SU-DHL-6 (cell line): Measurements from ENCODE around the gene GRM8.
"Not testable (repeated sequence)": the region's sequence is repeated elsewhere in the genome, so short reads cannot be mapped to it uniquely, and the experiment has no call there.

Experiments
- H2AFZ ChIP-seq: fragments of 200-600 bp; sonication (generic); 2 replicates; pipeline ENCODE4 v1.6.1; 2014; ENCODE audit warnings: low read depth, mild to moderate bottlenecking, moderate library complexity, mixed read lengths, antibody characterized with exemption, low read length; ENCODE audit not compliant: severe bottlenecking
- H3F3A ChIP-seq: fragments of 200-600 bp; shearing (Covaris generic); 2 replicates; pipeline ENCODE4 v1.6.0; 2016; ENCODE audit warnings: antibody characterized with exemption, mild to moderate bottlenecking; ENCODE audit not compliant: insufficient read depth
- H3K27ac ChIP-seq: fragments of 200-600 bp; sonication (generic); 2 replicates; pipeline ENCODE4 v1.5.1; 2016; ENCODE audit warnings: low read depth, mild to moderate bottlenecking, low read length, moderate library complexity, mixed read lengths
- H3K27me3 ChIP-seq: fragments of 200-600 bp; sonication (generic), shearing (Covaris generic); 2 replicates; pipeline ENCODE4 v1.6.0; 2014; ENCODE audit warnings: mild to moderate bottlenecking, low read length
- H3K36me3 ChIP-seq: fragments of 200-600 bp; sonication (generic); 2 replicates; pipeline ENCODE4 v1.6.1; 2014; ENCODE audit warnings: mild to moderate bottlenecking, low read length, mixed read lengths
- H3K4me2 ChIP-seq: fragments of 300-600, 200-600 bp; shearing (Covaris generic), sonication (generic); 2 replicates; pipeline ENCODE4 v1.6.0; 2014; ENCODE audit warnings: low read length, low read depth, mild to moderate bottlenecking; ENCODE audit not compliant: poor library complexity, severe bottlenecking
- H3K4me3 ChIP-seq: fragments of 200-600 bp; sonication (generic); 2 replicates; pipeline ENCODE4 v1.5.1; 2014; ENCODE audit warnings: antibody characterized with exemption, low read length, mild to moderate bottlenecking, mixed read lengths; ENCODE audit not compliant: insufficient read depth, poor library complexity, severe bottlenecking
- H3K79me2 ChIP-seq: fragments of 200-600 bp; sonication (generic); 2 replicates; pipeline ENCODE4 v1.6.1; 2014; ENCODE audit warnings: mild to moderate bottlenecking, low read length, moderate library complexity; ENCODE audit not compliant: insufficient read depth
- H3K9ac ChIP-seq: fragments of 200-600 bp; sonication (generic); 2 replicates; pipeline ENCODE4 v1.7.0; 2014; ENCODE audit warnings: mild to moderate bottlenecking, low read length
- H3K9me2 ChIP-seq: fragments of 200-600 bp; sonication (generic); replicated peaks from 2 replicates; pipeline ENCODE4 v1.6.1; 2014; ENCODE audit warnings: low read length; ENCODE audit not compliant: insufficient read depth
- H3K9me3 ChIP-seq: fragments of 200-600 bp; sonication (generic); 2 replicates; pipeline ENCODE4 v1.6.1; 2014; ENCODE audit warnings: low read length, mixed read lengths; ENCODE audit not compliant: insufficient read depth
- H4K20me1 ChIP-seq: fragments of 200-600 bp; sonication (generic); 2 replicates; pipeline ENCODE4 v1.6.1; 2014; ENCODE audit warnings: low read depth, mild to moderate bottlenecking, antibody characterized with exemption, low read length, moderate library complexity, mixed read lengths
- CTCF ChIP-seq: fragments of 200-600 bp; sonication (generic); IDR thresholded peaks from one replicate; pipeline ENCODE4 v1.5.1; 2017; ENCODE audit warnings: antibody characterized with exemption, mild to moderate bottlenecking, low read length, moderate library complexity; ENCODE audit not compliant: insufficient read depth, poor library complexity, severe bottlenecking
- EZH2phosphoT487 ChIP-seq: fragments of 200-600 bp; sonication (generic), shearing (Covaris generic); conservative IDR thresholded peaks from 2 replicates; pipeline ENCODE4 v1.6.1; 2018; ENCODE audit warnings: mild to moderate bottlenecking, antibody characterized with exemption, low read length, moderate library complexity, mixed read lengths

GRM8 gene

GRCh38 chr7:126685018-126685573, 567.6 kb downstream of the GRM8 start:
- H3K36me3 ChIP-seq: no peaks in the 10 kb centered on the region; the same call in 1 of the 2 replicates
- no peaks in the 10 kb centered on the region for H3F3A ChIP-seq
- TF ChIP-seq EZH2phosphoT487 (no peak), CTCF (no peak)
- H3K9ac ChIP-seq: no peak overlapping the region
- H3K4me3 ChIP-seq: no peak overlapping the region
- no peaks in the 10 kb centered on the region for H4K20me1 ChIP-seq
- H3K9me3 ChIP-seq: peaks cover 15% of the 10 kb centered on the region
- H3K9me2 ChIP-seq: no peaks in the 10 kb centered on the region
- no peak overlapping the region for H3K27ac ChIP-seq
- H2AFZ ChIP-seq: no peak overlapping the region
- H3K79me2 ChIP-seq: no peaks in the 10 kb centered on the region
- H3K4me2 ChIP-seq: no peak overlapping the region
- no peaks in the 10 kb centered on the region for H3K27me3 ChIP-seq

- no peak overlapping the region for H2AFZ ChIP-seq
- H3K9me2 ChIP-seq: no peaks in the 10 kb centered on the region
- H3K4me2 ChIP-seq: no peak overlapping the region
- no peak overlapping the region for H3K9ac ChIP-seq
- H3F3A ChIP-seq: no peaks in the 10 kb centered on the region
- H4K20me1 ChIP-seq: no peaks in the 10 kb centered on the region
- no peak overlapping the region for H3K4me3 ChIP-seq
- no peaks in the 10 kb centered on the region for H3K27me3 ChIP-seq
- H3K79me2 ChIP-seq: no peaks in the 10 kb centered on the region
- TF ChIP-seq CTCF: no peak
- TF ChIP-seq EZH2phosphoT487: no peak
- peaks cover 12% of the 10 kb centered on the region; the same call in 1 of the 2 replicates for H3K9me3 ChIP-seq
- H3K36me3 ChIP-seq: no peaks in the 10 kb centered on the region
- no peak overlapping the region for H3K27ac ChIP-seq
These were observed 570.6 kb downstream of the GRM8 start for GRCh38 chr7:126682176-126682575.

- H3K79me2 ChIP-seq, H3F3A ChIP-seq: not testable (repeated sequence)
These were observed 584.0 kb downstream of the GRM8 start for GRCh38 chr7:126668762-126669161.

GRCh38 chr7:126668367-126668752, 584.4 kb downstream of the GRM8 start:
- no peaks in the 10 kb centered on the region for H3K36me3 ChIP-seq
- no peak overlapping the region for H3K27ac ChIP-seq
- H3K9ac ChIP-seq: no peak overlapping the region
- no peaks in the 10 kb centered on the region for H3K79me2 ChIP-seq
- no peaks in the 10 kb centered on the region for H3F3A ChIP-seq
- no peak overlapping the region for H3K4me2 ChIP-seq
- H2AFZ ChIP-seq: no peak overlapping the region
- no peaks in the 10 kb centered on the region for H3K27me3 ChIP-seq
- TF ChIP-seq EZH2phosphoT487: no peak
- no peak for TF ChIP-seq CTCF
- no peak overlapping the region for H3K4me3 ChIP-seq
- H3K9me3 ChIP-seq: no peaks in the 10 kb centered on the region; the same call in 1 of the 2 replicates
- H4K20me1 ChIP-seq: no peaks in the 10 kb centered on the region
- no peaks in the 10 kb centered on the region for H3K9me2 ChIP-seq

More at GRCh38 chr7:126668762-126669161, 584.0 kb downstream of the GRM8 start:
- H3K9me3 ChIP-seq, H3K9me2 ChIP-seq, H2AFZ ChIP-seq, H3K27me3 ChIP-seq, H3K36me3 ChIP-seq, H3K27ac ChIP-seq, H3K4me2 ChIP-seq, H3K4me3 ChIP-seq, H3K9ac ChIP-seq, H4K20me1 ChIP-seq: not testable (repeated sequence)
